Stimulated activated CD4-positive, alpha-beta T cell treated with anti-CD3 and anti-CD28 coated beads, TNF-alpha, amount 100 ng/mL, for 48 hours (primary cell): ENCODE measurements around the gene NRXN3.
A peak's percentile ranks its signal among the peaks of the same experiment; 100 is the strongest.

Experiments
- DNase-seq, 3 donors: peaks; one replicate each; pipeline ENCODE4 v3.0.0-alpha.2; 2020; ENCODE audit warnings: low read depth in 3 of 3

NRXN3 gene

DNA sequence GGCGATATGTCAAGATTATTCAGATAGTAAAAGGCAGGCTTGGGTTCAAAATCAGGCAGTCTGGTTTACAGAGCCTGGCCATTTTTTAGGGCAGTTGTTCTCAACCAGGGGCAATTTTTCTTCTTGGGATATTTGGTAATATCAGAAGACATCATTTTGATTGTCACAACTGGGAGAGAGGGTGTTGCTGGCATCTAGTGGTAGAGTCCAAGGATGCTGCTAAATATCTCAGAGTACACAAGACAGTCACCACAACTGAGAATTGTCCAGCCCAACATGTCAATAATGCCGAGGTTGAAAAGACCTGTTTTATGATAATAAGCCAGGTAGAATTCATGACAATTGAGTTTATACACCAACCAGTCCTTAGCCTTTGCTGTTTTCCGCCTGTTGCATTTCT, 733.9 kb downstream of the NRXN3 start:
- DNase-seq: no peak

DNA sequence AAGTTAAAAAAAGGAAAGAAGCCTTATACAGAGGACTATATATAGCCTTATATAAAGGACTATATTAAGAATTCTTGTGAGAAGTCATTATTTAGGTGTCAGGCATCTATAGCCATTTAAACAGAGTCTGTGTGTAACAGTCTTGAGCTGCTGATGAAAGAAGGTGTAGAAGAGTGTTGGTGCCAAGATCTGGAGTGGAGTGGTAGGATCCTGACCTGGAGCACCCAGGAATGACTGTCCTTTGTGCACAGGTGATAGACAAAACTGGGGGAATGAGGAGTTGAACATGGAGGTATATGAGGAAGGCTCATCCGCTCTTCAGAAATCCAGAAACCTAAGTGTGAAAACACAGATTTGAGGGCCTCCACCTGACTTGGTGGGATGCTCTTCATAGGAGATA, 747.3 kb downstream of the NRXN3 start:
- DNase-seq: no peak

DNA sequence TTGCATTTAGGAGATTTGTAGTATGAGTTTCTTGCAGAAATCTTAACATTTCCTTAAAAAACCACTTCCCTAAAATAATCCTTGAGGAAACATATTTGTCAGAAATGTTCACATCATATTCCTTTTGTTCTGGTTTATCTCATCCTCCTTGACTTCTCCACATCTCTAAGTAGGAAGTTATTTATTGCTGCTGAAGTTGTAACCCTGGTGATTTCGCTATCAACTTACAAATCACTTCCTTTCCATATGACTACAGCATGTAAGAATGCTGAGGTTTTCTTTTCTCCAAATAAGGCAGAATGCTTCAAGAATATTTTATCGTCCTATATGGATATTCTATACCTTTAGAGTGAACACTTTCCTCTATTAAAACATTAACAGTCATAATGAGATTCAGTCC, 751.7 kb downstream of the NRXN3 start:
- no peak for DNase-seq

DNA sequence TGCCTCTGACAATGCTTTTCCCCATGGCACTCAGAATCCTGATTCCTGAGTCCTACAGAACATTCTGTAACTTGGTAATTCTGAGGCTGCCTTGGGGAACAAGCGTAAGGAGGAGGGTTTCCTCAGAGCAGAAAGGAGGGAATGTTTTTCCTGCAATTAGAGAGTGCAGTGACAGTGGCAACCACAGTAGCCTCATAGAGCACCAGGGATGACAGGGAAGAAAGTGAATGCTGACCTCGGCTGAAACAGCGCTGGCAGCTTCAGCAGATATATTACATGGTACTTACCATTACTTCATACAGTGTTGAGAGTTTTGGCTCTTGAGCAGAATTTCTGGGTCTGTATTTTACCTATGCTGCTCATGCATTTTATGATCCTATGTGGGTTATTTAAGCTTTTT, 757.1 kb downstream of the NRXN3 start:
- DNase-seq: no peak

DNA sequence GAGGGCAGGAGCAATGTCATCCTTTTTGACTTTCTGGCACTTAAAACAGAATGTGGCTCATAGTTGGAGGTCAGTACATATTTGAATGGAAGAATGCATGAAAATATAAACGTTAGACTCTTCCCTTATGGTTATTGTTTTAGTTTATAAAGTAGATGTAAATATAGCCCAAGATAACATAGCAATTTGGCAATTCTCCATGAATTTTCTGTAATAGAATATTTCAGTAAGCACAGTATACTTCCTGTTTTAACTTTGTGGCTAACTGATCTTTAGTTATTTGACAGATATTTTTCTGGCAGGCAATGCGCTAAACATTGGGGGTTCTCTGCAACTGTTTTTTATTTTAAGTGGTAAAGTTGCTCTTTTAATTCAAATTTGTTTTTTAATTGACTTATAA, 763.0 kb downstream of the NRXN3 start:
- no peak for DNase-seq

DNA sequence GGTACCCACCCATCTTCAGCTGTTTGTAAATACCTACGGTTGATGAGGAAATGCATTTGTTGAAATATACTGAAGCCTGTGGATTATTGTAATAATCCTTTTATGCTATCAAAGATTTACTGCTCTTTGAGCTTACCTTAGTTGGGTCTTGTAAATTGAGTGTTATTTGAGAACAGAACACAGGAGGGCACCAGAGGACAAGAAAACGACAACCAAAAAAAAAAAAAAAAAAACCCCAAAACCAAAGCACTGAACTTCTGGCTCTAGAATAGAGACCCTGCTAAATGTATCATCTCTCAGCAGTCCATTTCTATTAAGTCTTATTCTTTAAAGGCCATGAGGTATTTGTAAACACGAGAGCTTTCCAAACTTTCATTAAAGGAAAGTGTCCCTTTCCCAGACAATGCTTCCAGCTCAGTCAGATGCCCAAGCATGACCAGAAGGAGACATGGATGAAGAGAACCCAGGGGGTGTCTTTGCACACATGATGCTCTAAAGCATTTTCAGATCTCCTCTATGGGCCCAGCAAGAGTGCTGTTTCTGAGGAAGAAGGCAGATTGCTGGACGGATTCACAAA, 763.9 kb downstream of the NRXN3 start:
- DNase-seq: peak in 1 of 3 donors; percentile 0

DNA sequence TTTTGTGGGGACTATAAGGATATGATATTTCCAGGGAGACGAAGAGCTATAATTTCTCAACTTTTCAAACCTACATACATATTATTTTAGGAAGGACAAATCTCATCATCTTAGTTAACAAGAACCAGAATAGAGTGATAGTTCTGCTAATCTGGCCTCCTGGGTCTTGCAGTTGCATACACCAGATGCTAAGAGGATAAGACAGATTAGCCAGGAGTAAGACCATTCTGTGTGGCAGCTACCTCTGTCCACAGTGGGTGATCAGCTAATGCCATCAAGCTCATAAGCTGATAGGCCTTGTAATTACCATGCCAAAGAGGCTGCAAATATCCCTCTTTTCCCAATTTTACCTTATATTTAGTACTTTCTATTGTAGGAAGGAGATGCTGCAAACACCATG, 776.8 kb downstream of the NRXN3 start:
- DNase-seq: no peak

DNA sequence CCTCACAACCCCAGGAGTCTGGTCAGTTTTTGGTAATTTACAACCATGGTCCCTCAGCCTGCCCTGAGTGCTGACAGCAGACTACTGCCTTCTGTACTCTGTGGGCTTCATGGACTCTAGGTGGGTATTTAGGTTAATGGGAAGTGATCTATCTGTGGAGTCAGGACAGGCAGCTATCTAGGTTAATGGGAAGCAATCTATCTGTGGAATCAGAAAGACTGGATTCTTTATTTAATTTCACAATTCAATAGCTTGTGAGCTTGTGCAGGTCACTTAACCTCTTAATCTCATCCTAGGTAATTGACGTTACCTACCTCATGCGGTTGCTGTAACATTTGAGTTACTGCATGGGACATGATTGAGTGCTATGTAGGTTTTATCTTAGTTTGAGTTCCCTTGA, 777.5 kb downstream of the NRXN3 start:
- DNase-seq: no peak

DNA sequence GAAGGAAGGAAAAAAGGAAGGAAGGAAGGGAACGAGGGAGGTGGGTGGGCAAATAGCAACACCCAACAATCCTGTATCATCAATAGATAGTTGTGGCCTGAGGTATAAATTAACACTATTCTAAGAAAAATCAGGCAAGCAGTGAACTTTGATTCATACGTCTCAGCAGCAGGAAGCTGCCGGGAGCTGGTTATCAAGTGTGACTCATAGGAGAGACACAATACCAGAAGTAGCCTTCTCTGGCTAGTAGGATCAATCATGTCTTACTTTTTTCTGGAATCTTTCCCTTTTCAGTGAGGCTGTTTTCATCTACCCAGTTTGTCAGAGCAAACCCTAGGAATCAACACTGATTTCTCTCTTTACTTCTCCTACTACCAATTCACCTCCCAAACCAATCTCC, 780.5 kb downstream of the NRXN3 start:
- no peak for DNase-seq

DNA sequence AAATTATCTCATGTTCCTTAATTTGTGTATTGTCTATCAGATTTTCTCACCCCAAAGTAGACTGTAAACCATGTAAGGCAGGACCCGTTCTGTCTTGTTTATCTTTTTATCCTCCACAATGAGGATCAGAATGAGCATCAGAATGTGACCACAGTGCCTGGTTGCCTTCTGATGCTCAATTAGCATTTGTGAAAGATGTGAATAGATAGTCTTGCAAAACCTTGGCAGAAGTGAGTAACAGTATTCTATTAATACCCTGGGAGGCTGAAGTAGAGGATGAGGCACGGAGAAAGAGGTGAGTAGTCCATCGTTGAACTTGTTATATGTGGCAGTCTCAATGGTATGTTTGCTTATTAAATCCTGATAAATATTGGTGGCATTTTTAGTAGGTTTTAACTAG, 781.4 kb downstream of the NRXN3 start:
- DNase-seq: no peak

DNA sequence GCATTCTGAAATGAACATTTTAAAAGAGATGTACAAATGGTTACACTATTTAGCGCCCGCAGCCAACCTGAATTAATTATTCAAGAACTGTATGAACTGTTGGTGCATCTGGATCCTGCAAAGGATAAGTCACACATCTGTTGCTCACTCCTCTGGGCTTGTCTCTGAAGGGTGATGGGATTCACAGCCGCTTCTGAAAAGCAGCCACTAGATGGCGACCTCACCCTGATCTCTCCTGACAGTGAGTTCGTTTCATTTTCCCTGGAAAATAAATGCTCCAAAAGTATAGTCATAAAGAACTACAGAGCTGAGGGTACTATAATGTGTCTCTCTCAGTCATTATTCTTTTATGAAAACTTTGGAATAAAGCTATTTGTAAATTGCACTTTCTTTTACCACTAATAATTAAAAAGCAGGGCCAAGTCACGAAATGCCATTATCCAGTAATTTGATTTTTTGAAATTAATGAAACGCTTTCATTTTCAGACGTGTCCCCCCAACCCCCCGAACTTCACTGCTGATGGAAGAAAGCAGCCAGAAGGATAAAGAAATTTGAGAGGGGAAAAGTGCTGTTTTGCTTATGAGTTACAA, 789.6 kb downstream of the NRXN3 start:
- peak; percentile 9 to 30 (median 16) for DNase-seq

DNA sequence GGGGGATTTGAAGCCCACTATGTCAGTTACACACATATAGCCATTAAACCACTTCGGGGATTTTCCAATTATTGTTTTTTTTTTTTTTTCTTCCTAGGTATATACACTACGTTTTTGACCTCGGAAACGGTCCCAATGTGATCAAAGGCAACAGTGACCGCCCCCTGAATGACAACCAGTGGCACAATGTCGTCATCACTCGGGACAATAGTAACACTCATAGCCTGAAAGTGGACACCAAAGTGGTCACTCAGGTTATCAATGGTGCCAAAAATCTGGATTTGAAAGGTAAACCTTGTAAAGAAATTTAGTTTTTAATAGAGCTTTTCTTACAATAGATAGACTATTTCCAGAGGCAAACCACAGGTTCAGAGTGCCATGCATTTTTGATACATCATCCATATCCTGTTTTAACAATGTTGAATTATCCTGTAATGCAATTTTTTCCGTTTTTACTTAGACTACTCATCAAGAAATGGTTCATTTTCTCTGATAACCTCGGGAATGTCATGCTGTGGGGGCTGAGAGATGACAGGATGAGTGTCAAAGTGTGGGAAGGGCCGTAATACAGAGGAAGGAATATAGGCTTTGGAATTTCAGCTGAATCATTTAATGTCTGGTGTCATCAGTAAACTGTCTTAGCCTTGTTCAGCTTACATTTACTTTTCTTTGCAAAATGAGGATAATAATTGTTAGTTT, 797.1 kb downstream of the NRXN3 start:
- no peak for DNase-seq

DNA sequence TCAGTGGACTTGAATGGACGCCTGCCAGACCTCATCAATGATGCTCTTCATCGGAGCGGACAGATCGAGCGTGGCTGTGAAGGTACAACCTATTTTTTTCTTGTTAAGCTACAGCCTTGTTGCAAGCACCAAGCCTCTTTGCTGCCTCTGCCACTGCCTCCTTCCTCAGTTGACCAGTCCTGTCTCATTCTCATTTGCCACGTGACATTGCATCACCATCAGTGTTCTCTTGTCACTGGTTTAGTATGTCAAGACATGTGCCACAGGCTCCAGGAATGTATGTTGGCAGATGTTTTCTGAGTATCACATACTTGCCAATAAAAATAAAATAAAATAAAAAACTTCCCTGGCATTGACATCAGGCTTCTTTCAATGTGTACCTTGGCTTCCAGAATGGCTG, 798.1 kb downstream of the NRXN3 start:
- DNase-seq: no peak

DNA sequence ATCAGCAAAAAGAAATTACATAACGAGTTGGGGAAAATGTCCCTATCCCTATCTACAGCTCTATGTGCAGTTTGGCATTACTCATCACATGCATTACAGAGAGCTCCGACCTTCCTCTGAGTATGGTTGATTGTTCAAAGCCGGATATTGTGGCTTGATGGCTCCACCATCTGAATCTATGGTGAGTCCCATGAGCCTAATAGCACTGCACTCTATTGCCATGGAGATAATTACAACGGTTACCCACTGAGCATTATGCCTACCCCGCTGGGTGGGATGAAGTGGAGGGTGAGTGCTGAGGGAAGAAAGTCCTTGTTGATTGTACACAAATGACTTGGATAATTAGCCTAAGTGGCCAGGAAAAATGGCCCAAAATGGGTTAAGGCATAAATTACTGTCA, 800.5 kb downstream of the NRXN3 start:
- DNase-seq: no peak

DNA sequence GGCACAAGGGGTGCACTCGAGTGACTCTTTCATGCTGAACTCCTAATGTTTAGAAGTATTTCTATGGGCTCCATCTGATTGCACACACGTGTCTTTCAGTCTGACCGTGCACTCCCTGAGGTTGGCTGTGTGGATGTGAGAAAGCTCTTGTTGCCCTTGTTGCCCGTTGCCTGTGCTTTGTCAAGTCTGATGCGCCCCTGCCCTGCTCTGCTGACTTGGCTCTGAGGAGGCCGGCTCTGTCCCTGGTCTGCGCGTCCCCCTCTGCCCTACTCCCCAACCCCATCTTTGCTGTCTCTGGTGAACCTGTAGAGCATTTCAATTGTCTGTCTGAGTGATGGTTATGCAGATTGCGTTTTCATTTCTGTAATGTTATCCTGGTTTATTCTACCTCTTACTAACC, 802.3 kb downstream of the NRXN3 start:
- DNase-seq: no peak

DNA sequence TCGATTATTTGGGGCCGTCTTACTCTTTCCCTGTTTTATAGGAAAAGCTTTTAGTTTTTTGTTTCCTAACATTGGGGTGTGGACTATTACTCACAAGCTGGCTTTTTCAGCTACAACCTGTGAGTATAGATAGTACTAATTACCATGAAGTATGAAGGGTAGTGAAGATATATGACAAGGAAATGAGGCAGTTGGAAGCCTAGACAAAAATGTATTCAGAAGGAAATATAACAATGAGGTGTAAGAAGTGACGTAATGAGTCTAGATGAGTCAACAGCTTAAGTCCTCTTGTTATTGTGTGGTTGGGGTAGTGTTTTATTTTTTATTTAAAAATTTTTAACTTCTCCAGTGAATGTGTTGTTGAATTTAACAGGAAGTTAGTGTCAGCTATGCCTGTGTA, 804.5 kb downstream of the NRXN3 start:
- no peak for DNase-seq

DNA sequence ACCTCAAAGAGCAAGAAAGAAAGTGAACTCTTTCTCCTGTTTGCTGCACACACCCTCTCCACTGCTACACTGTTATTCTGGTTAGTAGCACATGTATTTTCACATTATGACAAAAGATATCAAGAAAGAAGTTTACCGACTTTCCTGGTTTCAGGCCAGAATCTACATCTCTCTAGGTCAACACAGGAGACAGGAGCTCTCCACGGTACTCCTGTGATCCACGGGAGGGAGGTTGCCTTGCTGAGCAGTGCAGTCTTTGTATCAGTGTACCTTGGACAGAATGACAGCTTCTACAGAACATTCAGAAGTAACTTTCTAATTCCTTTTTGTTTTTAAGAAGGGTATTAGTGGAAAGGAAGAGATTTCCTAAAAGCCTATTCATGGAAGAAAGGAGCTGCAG, 805.6 kb downstream of the NRXN3 start:
- no peak for DNase-seq

DNA sequence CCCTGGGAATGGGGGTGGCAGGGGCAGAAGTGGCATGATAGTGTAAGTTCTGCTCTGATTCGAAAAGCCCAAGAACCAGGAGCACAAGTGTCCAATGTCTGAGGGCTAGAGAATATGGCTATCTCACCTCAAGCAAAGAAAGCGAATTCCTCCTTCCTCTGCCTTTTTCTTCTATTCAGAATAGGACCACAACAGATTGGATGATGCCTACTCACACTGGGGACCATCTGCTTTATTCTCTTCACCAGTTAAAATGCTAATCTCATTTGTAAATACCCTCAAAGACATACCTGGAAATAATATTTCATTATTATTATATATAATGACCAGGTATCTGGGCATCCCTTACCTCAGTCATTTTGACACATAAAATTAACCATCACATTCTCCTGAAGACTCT, 808.7 kb downstream of the NRXN3 start:
- DNase-seq: no peak

DNA sequence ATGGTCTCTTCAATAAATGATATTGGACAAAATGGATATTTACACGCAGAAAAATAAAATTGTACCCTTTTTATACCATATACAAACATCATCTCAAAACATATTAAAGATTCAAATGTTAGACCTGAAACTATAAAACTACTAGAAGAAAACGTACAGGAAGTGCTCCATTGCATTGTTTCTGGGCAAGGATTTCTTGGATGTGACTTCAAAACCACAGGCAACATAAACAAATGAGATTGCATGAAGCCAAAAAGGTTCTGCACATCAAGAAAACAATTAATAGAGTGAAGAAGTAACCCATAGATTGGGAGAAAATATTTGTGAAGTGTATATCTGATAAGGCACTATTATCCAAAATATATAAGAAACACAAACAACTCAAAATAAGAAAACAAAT, 812.4 kb downstream of the NRXN3 start:
- DNase-seq: no peak

DNA sequence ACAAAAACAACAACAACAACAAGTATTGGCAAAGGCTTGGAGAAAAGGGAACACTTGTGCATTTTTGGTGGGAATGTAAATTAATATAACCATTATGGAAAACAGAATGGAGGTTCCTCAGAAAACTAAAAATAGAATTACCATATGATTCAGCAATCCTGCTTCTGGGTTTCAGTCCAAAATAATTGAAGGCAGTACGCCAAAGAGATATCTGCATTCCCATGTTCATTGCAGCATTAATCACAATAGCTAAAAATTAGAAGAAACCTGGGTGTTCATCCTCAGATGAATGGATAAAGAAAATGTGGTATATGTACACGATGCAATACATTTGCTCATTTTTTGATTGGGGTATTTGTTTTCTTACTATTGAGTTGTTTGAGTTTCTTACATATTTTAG, 813.0 kb downstream of the NRXN3 start:
- no peak for DNase-seq

DNA sequence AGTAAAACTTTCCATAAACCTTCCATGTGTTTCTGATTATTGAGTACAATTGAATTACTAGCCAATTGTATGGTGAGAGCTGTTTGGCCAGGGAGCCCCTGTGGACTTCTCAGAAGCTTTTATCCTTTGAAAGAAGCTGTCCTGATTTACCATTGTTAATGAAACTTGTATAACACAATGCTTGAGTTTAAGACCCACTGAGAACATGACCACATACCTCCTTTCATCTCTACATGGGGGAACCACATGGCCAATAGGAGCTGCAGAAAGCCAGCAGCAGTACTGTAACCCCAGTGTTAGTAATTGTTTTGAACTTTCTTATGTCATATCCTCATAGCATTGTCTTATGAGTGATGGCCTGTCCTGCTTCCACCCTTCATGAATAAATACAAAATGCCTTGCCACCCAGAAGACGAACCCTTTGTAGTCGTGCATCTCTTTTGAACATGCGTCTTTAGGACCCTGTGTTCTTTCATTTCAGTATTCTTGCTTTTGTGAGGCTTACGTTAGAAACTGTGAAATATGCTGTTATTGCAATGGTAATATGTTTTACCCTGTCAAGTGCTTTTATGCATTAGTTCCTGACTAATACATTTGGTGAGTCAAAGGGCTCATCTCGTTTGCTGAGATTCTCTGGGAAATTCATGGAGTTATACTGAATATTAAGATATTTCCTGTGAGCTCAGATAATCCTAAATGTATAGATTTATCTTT, 815.7 kb downstream of the NRXN3 start:
- DNase-seq: no peak

DNA sequence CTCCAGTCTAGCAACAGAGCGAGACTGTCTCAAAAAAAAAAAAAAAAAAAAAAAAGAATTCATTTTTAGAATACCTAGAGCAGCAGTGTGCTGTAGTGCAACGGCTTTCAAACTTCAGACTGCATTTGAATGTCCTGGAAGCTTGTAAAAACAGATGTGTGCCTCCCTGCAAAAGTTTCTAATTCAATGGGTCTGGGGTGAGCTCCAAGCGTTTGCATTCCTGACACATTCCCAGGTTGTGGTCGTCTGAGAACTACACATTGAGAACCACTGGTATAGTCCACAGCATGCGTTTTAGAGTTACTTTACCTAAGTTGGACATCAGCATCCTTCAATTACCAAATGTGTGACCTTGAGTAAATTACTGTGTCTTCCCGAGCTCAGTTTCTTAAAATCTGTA, 816.8 kb downstream of the NRXN3 start:
- DNase-seq: no peak

DNA sequence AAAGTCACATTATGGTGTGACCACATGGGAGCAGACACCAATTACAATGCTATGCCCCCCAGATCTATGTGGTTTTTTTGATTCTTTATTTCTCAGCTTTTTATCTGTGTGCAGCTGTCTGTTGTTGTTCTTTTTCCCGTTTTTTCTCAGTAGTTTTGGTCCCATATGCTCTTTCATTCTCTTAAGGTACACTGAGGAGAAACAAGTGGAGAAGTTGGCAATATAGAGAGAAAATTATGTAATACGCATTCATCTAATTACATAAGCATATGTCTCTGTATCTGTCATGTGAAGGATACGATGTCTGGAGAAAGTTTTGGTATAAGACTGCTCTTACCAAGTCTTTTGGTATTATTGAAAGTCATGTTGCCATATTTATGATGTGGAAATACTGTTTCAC, 819.0 kb downstream of the NRXN3 start:
- no peak for DNase-seq
